CD4-positive, alpha-beta memory T cell (primary cell): ENCODE results near the gene BSCL2. TPM values are rescaled to one million over a fixed set of nuclear protein-coding genes. Genes with fewer than 3 reads are reported as not detected.

Source experiments
- CTCF ChIA-PET: fragments of 350-600 bp; sonication (Branson Sonifier 250); formaldehyde crosslinking; loops from one replicate; lab custom pipeline; 2021; ENCODE audit warnings: inconsistent platforms; ENCODE audit not compliant: partially characterized antibody; lab: Charles Lee
- POLR2A ChIA-PET: fragments of 350-600 bp; sonication (Branson Sonifier 250); formaldehyde crosslinking; loops from one replicate; lab custom pipeline; 2021; ENCODE audit not compliant: partially characterized antibody; lab: Charles Lee
- DNase-seq, 5 donors: peaks; one replicate each; pipeline versions ENCODE4 v3.0.0 to v3.0.0-alpha.2; 2020 to 2022; ENCODE audit warnings: mixed read lengths in 1 of 5
- H3K27ac ChIP-seq: one replicate; pipeline ENCODE4 v1.7.0; 2013; ENCODE audit warnings: low read depth, low read length
- H3K27me3 ChIP-seq: 2 replicates; pipeline ENCODE4 v1.7.0; 2013; ENCODE audit warnings: mild to moderate bottlenecking, low read length, moderate library complexity; ENCODE audit not compliant: insufficient read depth
- H3K36me3 ChIP-seq: 2 replicates; pipeline ENCODE4 v1.7.0; 2013; ENCODE audit warnings: mild to moderate bottlenecking, low read length, moderate library complexity; ENCODE audit not compliant: insufficient read depth
- H3K4me1 ChIP-seq: 2 replicates; pipeline ENCODE4 v1.7.0; 2013; ENCODE audit warnings: mild to moderate bottlenecking, low read length, moderate library complexity; ENCODE audit not compliant: insufficient read depth
- H3K4me3 ChIP-seq, 2 donors: one replicate each; pipeline ENCODE4 v1.7.0; 2013; ENCODE audit warnings: low read length in 2 of 2, mild to moderate bottlenecking in 1 of 2
- H3K9me3 ChIP-seq, 2 donors: one replicate each; pipeline ENCODE4 v1.7.0; 2013; ENCODE audit warnings: low read length in 2 of 2, control low read depth in 1 of 2; ENCODE audit not compliant: control insufficient read depth in 1 of 2
- H3K27ac Mint-ChIP-seq, 7 donors: one replicate each; pipeline ENCODE4 v1.8.0; 2020 to 2021; ENCODE audit warnings: mixed read lengths in 7 of 7, mild to moderate bottlenecking in 6 of 7, inconsistent platforms in 3 of 7, moderate library complexity in 3 of 7
- H3K27me3 Mint-ChIP-seq, 2 donors: one replicate each; pipeline ENCODE4 v1.8.0; 2020 to 2021; ENCODE audit warnings: mixed read lengths in 2 of 2
- H3K36me3 Mint-ChIP-seq, 2 donors: one replicate each; pipeline ENCODE4 v1.8.0; 2020 to 2021; ENCODE audit warnings: mixed read lengths in 2 of 2, inconsistent platforms in 1 of 2, mild to moderate bottlenecking in 1 of 2
- H3K4me1 Mint-ChIP-seq, 4 donors: one replicate each; pipeline ENCODE4 v1.8.0; 2020 to 2021; ENCODE audit warnings: mixed read lengths in 4 of 4, mild to moderate bottlenecking in 1 of 4
- H3K4me3 Mint-ChIP-seq, 8 donors: one replicate each; pipeline ENCODE4 v1.8.0; 2020 to 2021; ENCODE audit warnings: mixed read lengths in 8 of 8, mild to moderate bottlenecking in 7 of 8, moderate library complexity in 6 of 8, inconsistent platforms in 3 of 8
- H3K9me3 Mint-ChIP-seq, 8 donors: one replicate each; pipeline ENCODE4 v1.8.0; 2020 to 2021; ENCODE audit warnings: mixed read lengths in 8 of 8, mild to moderate bottlenecking in 5 of 8, inconsistent platforms in 3 of 8, moderate library complexity in 1 of 8
- intact Hi-C: fragments of 100-400 bp; cut with micrococcal nuclease; formaldehyde crosslinking; loops from one replicate; pipeline ENCODE4 v1.15.1; 2023
- polyA plus RNA-seq, 2 donors: library from polyadenylated mRNA; unstranded; fragments of 300-500 nt; fragmentation: Illumina TruSeq; gene quantifications; one replicate each; pipeline ENCODE4 v1.2.3, GENCODE V29; 2021
- total RNA-seq, 2 experiments: library from RNA; stranded (reverse); gene quantifications; one replicate each; pipeline ENCODE4 v1.2.3, GENCODE V29; 2021

The BSCL2 gene
- total and polyA plus RNA-seq, 4 experiments from 2014 or later = 34.5 to 51.7 (median 42.8) TPM

- Histone ChIP-seq H3K27me3 (no peaks in the 10 kb centered on the region), H3K4me3 (no peak overlapping the region), H3K9me3 (no peaks in the 10 kb centered on the region), H3K4me1 (peaks cover 44% of the 10 kb centered on the region), H3K27ac (no peak overlapping the region), H3K36me3 (peaks cover 71% of the 10 kb centered on the region)
- H3K27me3 Mint-ChIP-seq = no peaks in the 10 kb centered on the region
- H3K9me3 Mint-ChIP-seq = no peaks in the 10 kb centered on the region
- H3K4me3 Mint-ChIP-seq = no peak overlapping the region
- no peak for DNase-seq
- intact Hi-C loops = no loop called here
- H3K27ac Mint-ChIP-seq = peak overlapping the region in 6 of 7 donors; percentile 37 to 77 (median 72)
- H3K4me1 Mint-ChIP-seq = peaks cover 36 to 75% (median 59%) of the 10 kb centered on the region in 4 donors
- ChIA-PET CTCF (no interaction called here), POLR2A (interaction anchor here (15.3 kb wide), 1 partner anchor 10 kb away, joined by 283 read pairs; the partner anchor contains the start of genes BSCL2 and GNG3)
- peaks cover 66 to 76% of the 10 kb centered on the region in 2 donors for H3K36me3 Mint-ChIP-seq
Measured at GRCh38 chr11:62721994-62722393, 14.8 kb upstream of the BSCL2 start.

DNA sequence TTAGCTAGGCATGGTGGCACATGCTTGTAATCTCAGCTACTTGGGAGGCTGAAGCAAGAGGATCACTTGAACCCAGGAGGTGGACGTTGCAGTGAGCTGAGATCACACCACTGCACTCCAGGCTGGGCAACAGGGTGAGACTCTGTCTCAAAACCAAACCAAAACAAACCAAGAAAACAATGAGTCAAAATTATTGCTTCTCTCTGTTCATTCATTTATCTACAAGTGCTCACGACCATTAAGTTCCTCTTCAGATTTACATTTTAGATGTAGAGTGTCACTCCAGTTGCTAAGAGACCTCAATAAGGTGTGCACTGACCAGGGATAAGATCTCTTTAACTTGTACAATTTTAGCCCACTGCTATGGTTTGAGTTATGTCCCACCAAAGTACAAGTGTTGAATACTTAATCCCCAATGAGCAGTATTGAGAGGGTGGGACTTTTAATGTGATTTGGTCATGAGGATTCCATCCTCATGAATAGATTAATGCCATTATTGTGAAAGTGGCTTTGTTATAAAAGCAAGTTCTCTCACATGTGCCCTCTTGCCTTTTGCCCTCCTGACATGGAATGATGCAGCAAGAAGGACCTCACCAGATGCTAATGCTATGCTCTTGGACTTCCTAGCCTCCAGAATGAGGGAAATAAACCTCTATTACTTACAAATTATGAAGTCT is 12.2 kb upstream of the BSCL2 start:
- Histone ChIP-seq H3K27ac (no peak overlapping the region), H3K4me3 (no peak overlapping the region), H3K27me3 (no peaks in the 10 kb centered on the region), H3K36me3 (peaks cover 94% of the 10 kb centered on the region), H3K9me3 (no peaks in the 10 kb centered on the region), H3K4me1 (peaks cover 34% of the 10 kb centered on the region)
- Mint-ChIP-seq H3K27me3 (no peaks in the 10 kb centered on the region), H3K4me3 (no peak overlapping the region), H3K4me1 (peaks cover 30 to 72% (median 52%) of the 10 kb centered on the region in 4 donors), H3K36me3 (peaks cover 76 to 83% of the 10 kb centered on the region in 2 donors), H3K27ac (peak overlapping the region in 4 of 7 donors; percentile 32 to 89 (median 44)), H3K9me3 (no peaks in the 10 kb centered on the region)
- ChIA-PET POLR2A (interaction anchor here (0.7 to 15.3 kb wide), 5 partner anchors 8 to 162 kb away, joined by 3 to 283 read pairs (median 4); partner anchors contain the start of genes BSCL2, GNG3, SLC3A2 and TAF6L), CTCF (no interaction called here)
- intact Hi-C loops = no loop called here
- no peak for DNase-seq

GRCh38 chr11:62716816-62717215 is 9.6 kb upstream of the BSCL2 start:
- POLR2A ChIA-PET = interaction anchor here (1.1 to 15.3 kb wide), 4 partner anchors 5 to 124 kb away, joined by 3 to 283 read pairs (median 144); partner anchors contain the start of genes BSCL2, C11orf98, CSKMT and GNG3
- H3K36me3 Mint-ChIP-seq = peaks cover 64 to 82% of the 10 kb centered on the region in 2 donors
- peaks cover 28 to 66% (median 49%) of the 10 kb centered on the region in 4 donors for H3K4me1 Mint-ChIP-seq
- intact Hi-C loops = no loop called here
- H3K27ac Mint-ChIP-seq = peak overlapping the region in 4 of 7 donors; percentile 16 to 77 (median 42)
- no peaks in the 10 kb centered on the region for H3K9me3 ChIP-seq
- H3K4me1 ChIP-seq = peaks cover 36% of the 10 kb centered on the region
- CTCF ChIA-PET = interaction anchor here (2.1 kb wide), 1 partner anchor 12 kb away, joined by 4 read pairs; no protein-coding TSS in a partner anchor
- DNase-seq = no peak
- H3K4me3 ChIP-seq = no peak overlapping the region
- peak overlapping the region; percentile 13 for H3K27ac ChIP-seq
- H3K27me3 ChIP-seq = no peaks in the 10 kb centered on the region
- no peaks in the 10 kb centered on the region for H3K9me3 Mint-ChIP-seq
- H3K36me3 ChIP-seq = peaks cover 83% of the 10 kb centered on the region
- no peak overlapping the region for H3K4me3 Mint-ChIP-seq
- no peaks in the 10 kb centered on the region for H3K27me3 Mint-ChIP-seq

DNA sequence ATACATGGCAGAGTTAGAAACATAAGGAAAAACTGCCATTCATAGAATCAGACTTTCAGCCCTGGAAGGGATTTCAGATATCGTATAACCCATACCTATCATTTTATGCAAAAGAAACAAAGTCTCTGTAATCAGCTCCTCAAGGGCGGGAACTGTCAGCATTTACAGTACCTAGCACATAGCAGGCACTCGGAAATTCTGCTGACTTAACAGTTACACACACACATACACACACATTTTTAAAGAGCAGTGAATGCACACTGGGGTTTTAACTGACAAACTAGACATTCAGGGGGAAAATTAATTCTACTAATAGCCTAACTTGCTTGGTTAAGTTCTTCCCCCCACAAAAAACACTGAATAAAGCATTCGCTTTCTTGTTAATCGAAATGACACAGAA is 9.0 kb upstream of the BSCL2 start:
- Mint-ChIP-seq H3K27me3 (no peaks in the 10 kb centered on the region), H3K9me3 (no peaks in the 10 kb centered on the region), H3K4me1 (peaks cover 28 to 60% (median 45%) of the 10 kb centered on the region in 4 donors), H3K4me3 (no peak overlapping the region), H3K36me3 (peaks cover 58 to 78% of the 10 kb centered on the region in 2 donors), H3K27ac (peak overlapping the region in 4 of 7 donors; percentile 19 to 70 (median 48))
- ChIA-PET POLR2A (interaction anchor here (0.7 to 15.3 kb wide), 7 partner anchors 4 to 125 kb away, joined by 3 to 283 read pairs (median 4); partner anchors contain the start of genes BSCL2, C11orf98, CSKMT and GNG3), CTCF (interaction anchor here (0.6 to 1.0 kb wide), 2 partner anchors 70 to 145 kb away, joined by 4 read pairs; no protein-coding TSS in a partner anchor)
- Histone ChIP-seq H3K4me3 (no peak overlapping the region), H3K36me3 (peaks cover 82% of the 10 kb centered on the region), H3K9me3 (no peaks in the 10 kb centered on the region), H3K27me3 (no peaks in the 10 kb centered on the region), H3K27ac (peak overlapping the region; percentile 13), H3K4me1 (peaks cover 30% of the 10 kb centered on the region)
- intact Hi-C loops = no loop called here
- DNase-seq = no peak

DNA sequence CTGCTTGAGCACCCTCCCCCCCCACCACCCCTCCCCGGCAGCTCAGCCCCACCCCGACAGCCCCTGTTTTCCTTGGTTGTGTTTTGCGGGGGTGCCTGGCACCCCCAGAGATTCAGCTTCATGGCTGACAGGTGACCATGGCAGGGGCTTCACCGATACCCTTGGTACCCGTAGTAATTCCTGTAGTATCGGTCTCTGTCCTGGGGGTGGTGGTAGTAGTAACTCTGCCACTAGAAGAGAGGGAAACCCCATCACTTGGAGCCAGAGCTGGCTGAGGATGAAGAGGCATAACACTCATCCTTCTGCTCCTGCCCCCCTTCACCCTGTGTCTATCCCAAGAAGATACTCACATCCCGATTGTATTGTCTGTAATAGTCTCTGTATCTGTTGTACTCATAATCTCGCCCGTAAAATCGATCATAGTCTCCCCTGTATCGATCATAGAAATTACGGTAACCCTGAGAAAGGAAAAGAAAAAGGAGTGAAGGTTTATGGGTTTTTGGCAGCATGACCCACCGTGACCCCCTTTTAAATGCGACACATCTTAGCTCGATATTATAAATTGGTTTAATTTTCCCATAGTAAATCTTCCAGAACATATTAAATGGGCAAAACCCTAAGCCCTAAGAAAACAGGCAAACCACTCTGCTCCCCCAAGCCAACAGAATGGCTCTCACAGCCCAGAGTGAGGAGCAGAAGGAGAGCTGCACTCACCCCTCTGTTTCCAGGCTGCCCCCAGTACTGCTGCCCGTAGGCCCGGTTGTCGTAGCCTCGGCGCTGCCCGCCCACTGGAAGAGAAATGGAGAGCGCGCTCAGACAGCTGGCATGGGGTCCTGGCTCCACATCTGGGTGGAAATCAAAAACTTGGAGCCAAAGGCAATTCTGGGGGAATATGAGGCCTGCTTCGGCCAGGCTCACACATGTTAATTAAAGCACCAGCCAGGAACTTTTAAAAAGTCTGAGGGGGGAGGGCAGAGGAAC is 8.2 kb upstream of the BSCL2 start:
- DNase-seq = no peak
- peaks cover 28 to 56% (median 45%) of the 10 kb centered on the region in 4 donors for H3K4me1 Mint-ChIP-seq
- H3K27me3 Mint-ChIP-seq = no peaks in the 10 kb centered on the region
- Histone ChIP-seq H3K4me1 (peaks cover 29% of the 10 kb centered on the region), H3K9me3 (no peaks in the 10 kb centered on the region), H3K27ac (no peak overlapping the region), H3K36me3 (peaks cover 76% of the 10 kb centered on the region), H3K4me3 (no peak overlapping the region), H3K27me3 (no peaks in the 10 kb centered on the region)
- peaks cover 54 to 77% of the 10 kb centered on the region in 2 donors for H3K36me3 Mint-ChIP-seq
- ChIA-PET POLR2A (interaction anchor here (0.7 to 15.3 kb wide), 9 partner anchors 4 to 140 kb away, joined by 3 to 283 read pairs (median 4); partner anchors contain the start of genes BSCL2, C11orf98, CSKMT and GNG3), CTCF (interaction anchor here (0.6 to 1.0 kb wide), 2 partner anchors 71 to 146 kb away, joined by 4 read pairs; no protein-coding TSS in a partner anchor)
- intact Hi-C loops = no loop called here
- H3K9me3 Mint-ChIP-seq = no peaks in the 10 kb centered on the region
- peak overlapping the region in 6 of 7 donors; percentile 19 to 70 (median 58) for H3K27ac Mint-ChIP-seq
- peak overlapping the region in 1 of 8 donors; percentile 45 for H3K4me3 Mint-ChIP-seq

DNA sequence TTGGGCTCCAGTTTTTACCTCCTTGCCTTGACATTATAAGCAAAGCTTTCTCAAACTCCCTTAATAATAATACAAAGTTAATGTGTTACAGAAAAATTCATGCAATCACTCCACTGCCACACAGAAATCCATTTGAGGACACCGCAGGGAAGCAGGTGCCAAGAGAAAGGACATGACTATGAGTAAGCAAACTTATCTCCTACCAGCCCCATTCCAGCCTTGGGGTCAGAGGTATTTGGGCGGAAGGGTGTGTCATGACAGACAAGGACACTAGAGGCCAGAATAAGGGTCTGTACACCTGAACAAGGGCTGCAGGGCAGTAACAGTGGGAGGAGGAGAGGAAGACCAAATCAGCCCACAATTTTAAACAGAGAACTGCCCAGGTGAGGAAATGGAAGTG is 6.1 kb upstream of the BSCL2 start:
- intact Hi-C loops = no loop called here
- H3K36me3 ChIP-seq = peaks cover 56% of the 10 kb centered on the region
- H3K36me3 Mint-ChIP-seq = peaks cover 43 to 82% of the 10 kb centered on the region in 2 donors

More for the DNA sequence above, 6.1 kb upstream of the BSCL2 start:
- Mint-ChIP-seq H3K4me3 (peak overlapping the region in 2 of 8 donors; percentile 22 to 35), H3K4me1 (peaks cover 32 to 66% (median 50%) of the 10 kb centered on the region in 4 donors), H3K27me3 (no peaks in the 10 kb centered on the region), H3K9me3 (no peaks in the 10 kb centered on the region), H3K27ac (peak overlapping the region; percentile 57 to 85 (median 69))
- Histone ChIP-seq H3K27ac (peak overlapping the region; percentile 23), H3K4me3 (no peak overlapping the region), H3K4me1 (peaks cover 45% of the 10 kb centered on the region), H3K9me3 (no peaks in the 10 kb centered on the region), H3K27me3 (no peaks in the 10 kb centered on the region)
- CTCF ChIA-PET = interaction anchor here (1.0 kb wide), 1 partner anchor 49 kb away, joined by 3 read pairs; the partner anchor contains the start of gene C11orf98
- POLR2A ChIA-PET = interaction anchor here (1.0 to 14.3 kb wide), 3 partner anchors 10 to 128 kb away, joined by 3 to 283 read pairs (median 4); partner anchors contain the start of genes HNRNPUL2 and TTC9C
- no peak for DNase-seq
